Mesothelial cell of epicardium (in vitro differentiated cells): ENCODE results near the gene MRPL10. TPM values are rescaled to one million over a fixed set of nuclear protein-coding genes. Genes with fewer than 3 reads are reported as not detected.

Experiments used
- DNase-seq, 2 experiments: peaks; one replicate each; pipeline ENCODE4 v3.0.0; 2021; ENCODE audit warnings: low spot score in 2 of 2; ENCODE audit not compliant: unreplicated experiment in 2 of 2
- H3K27ac Mint-ChIP-seq: 2 replicates; pipeline ENCODE4 v1.8.0; 2021; ENCODE audit warnings: mixed read lengths
- H3K27me3 Mint-ChIP-seq: 2 replicates; pipeline ENCODE4 v1.8.0; 2021; ENCODE audit warnings: low read depth, mixed read lengths
- H3K36me3 Mint-ChIP-seq: 2 replicates; pipeline ENCODE4 v1.8.0; 2021; ENCODE audit warnings: mixed read lengths
- H3K4me1 Mint-ChIP-seq: 2 replicates; pipeline ENCODE4 v1.8.0; 2021; ENCODE audit warnings: mixed read lengths
- H3K4me3 Mint-ChIP-seq: 2 replicates; pipeline ENCODE4 v1.8.0; 2021; ENCODE audit warnings: mild to moderate bottlenecking, moderate library complexity, mixed read lengths
- H3K9me3 Mint-ChIP-seq: 2 replicates; pipeline ENCODE4 v1.8.0; 2021; ENCODE audit warnings: mixed read lengths
- CTCF ChIP-seq: fragments of 200-600 bp; sonication (generic); IDR thresholded peaks from one replicate; pipeline ENCODE4 v1.5.0; 2021; ENCODE audit warnings: antibody characterized with exemption; ENCODE audit not compliant: unreplicated experiment
- total RNA-seq: library from RNA; stranded (reverse); gene quantifications from 3 replicates; pipeline ENCODE4 v1.2.1, GENCODE V29; 2021

Gene MRPL10
- total RNA-seq, 1 donor from 2014 or later: 41.0 TPM

DNA sequence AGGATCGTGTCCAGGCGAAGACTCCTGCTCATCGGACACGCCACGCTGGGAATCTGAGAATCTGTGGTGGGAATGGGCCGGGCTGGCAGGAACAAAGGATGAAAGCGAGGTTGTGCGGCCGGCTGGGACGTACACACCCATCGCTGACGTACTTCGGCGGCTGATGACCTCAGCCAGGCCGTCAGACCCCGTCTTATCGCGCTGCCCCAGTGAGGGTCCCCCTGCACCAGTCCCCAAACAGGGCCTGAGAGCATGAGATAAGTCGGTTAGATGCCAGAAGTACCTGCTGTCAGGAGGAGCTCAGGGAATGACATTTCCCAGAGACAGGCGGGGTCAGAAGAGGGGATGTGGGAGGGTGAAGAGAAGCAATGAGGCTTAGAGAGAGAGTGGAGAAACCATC lies 35.6 kb upstream of the MRPL10 start:
- H3K36me3 Mint-ChIP-seq: no peaks in the 10 kb centered on the region
- H3K27ac Mint-ChIP-seq: no peak overlapping the region
- peaks cover 3% of the 10 kb centered on the region for H3K9me3 Mint-ChIP-seq
- TF ChIP-seq CTCF: no peak
- H3K4me3 Mint-ChIP-seq: no peak overlapping the region
- H3K4me1 Mint-ChIP-seq: peaks cover 45% of the 10 kb centered on the region
- no peak for DNase-seq
- peaks cover 28% of the 10 kb centered on the region for H3K27me3 Mint-ChIP-seq

DNA sequence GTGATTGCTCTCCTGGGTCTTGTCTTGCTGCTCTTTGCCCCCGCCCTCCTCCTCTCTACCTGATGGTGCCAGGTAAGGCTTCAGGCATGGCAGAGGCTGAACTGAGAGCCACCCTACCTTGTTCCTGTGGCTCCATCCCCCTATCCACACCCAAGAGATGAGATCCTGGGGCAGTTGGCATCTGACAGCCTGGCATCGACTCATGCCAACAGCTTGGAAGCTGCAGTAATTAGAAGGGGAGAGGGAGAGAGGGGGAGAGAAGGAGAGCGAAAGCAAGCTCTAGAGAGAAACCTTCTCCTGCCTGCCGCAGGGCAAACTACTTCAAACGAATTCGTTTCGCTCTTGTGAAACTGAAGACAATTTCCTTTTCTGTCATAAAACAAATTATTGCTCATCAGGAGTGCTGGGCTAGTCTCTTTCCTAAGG lies 33.5 kb upstream of the MRPL10 start:
- Mint-ChIP-seq H3K4me3 (peak overlapping the region; percentile 31), H3K9me3 (peaks cover 3% of the 10 kb centered on the region), H3K27me3 (peaks cover 28% of the 10 kb centered on the region), H3K4me1 (peaks cover 34% of the 10 kb centered on the region), H3K27ac (peak overlapping the region; percentile 74), H3K36me3 (no peaks in the 10 kb centered on the region)
- no peak for TF ChIP-seq CTCF
- DNase-seq: no peak

DNA sequence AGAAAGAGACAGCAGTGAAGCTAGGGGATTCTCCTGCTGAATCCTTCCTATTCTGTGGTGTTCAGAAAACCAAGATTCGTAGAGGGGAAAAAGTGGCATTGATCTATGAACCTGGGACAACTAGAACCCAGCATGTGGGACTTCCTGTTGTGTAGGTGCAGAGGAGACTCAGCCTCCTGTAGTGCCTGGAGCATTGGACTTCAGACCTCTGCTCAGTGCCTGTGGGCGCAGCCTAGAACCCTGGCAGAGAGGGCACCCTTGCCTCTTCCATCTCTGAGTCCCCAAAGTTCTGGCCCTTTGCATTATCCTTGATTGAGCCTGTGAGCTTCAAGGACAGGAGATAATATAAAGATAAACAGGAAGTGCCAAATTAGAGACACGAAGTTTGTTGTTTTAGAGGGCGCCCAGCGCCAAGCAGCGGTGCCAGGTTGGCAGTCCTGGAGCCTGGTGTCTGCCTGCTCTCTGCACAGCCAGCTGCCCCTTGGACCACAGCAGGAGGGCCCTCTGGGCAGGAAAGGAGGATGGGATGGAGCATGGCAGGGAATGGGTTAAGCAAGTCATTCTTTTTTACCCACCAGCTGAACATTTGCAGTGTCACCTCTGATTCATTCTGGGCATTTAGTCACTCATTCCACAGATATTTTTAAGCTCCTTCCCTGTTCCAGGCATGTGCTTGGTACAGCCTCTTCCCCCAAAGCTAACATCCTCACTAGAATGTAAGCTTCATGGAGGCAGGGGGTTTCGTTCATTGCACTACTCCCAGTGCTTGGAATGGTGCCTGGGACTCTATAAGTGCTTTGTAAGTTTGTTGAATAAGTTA lies 31.5 kb upstream of the MRPL10 start:
- no peak overlapping the region for H3K4me3 Mint-ChIP-seq
- H3K27me3 Mint-ChIP-seq: peaks cover 37% of the 10 kb centered on the region
- peaks cover 35% of the 10 kb centered on the region for H3K4me1 Mint-ChIP-seq
- peak overlapping the region; percentile 54 for H3K27ac Mint-ChIP-seq
- no peak for DNase-seq
- peaks cover 3% of the 10 kb centered on the region for H3K9me3 Mint-ChIP-seq
- no peaks in the 10 kb centered on the region for H3K36me3 Mint-ChIP-seq
- no peak for TF ChIP-seq CTCF

- DNase-seq: no peak
- H3K4me1 Mint-ChIP-seq: peaks cover 26% of the 10 kb centered on the region
- no peak overlapping the region for H3K4me3 Mint-ChIP-seq
- no peaks in the 10 kb centered on the region for H3K36me3 Mint-ChIP-seq
- H3K27me3 Mint-ChIP-seq: peaks cover 39% of the 10 kb centered on the region
- TF ChIP-seq CTCF: no peak
- H3K9me3 Mint-ChIP-seq: peaks cover 3% of the 10 kb centered on the region
- H3K27ac Mint-ChIP-seq: no peak overlapping the region
These were observed 29.0 kb upstream of the MRPL10 start for GRCh38 chr17:47860386-47860785.

GRCh38 chr17:47857551-47858455 lies 26.5 kb upstream of the MRPL10 start:
- Mint-ChIP-seq H3K36me3 (no peaks in the 10 kb centered on the region), H3K27ac (peak overlapping the region; percentile 63), H3K27me3 (peaks cover 57% of the 10 kb centered on the region), H3K4me3 (no peak overlapping the region), H3K9me3 (no peaks in the 10 kb centered on the region), H3K4me1 (peaks cover 31% of the 10 kb centered on the region)
- no peak for DNase-seq
- TF ChIP-seq CTCF: no peak
